Smooth muscle cell of the brain vasculature (primary cell): ENCODE results near the gene ACSF3.

Experiments
- DNase-seq: peaks from one replicate; pipeline ENCODE4 v3.0.0-alpha.2; 2012; ENCODE audit warnings: low read depth, low spot score

ACSF3 gene

DNA sequence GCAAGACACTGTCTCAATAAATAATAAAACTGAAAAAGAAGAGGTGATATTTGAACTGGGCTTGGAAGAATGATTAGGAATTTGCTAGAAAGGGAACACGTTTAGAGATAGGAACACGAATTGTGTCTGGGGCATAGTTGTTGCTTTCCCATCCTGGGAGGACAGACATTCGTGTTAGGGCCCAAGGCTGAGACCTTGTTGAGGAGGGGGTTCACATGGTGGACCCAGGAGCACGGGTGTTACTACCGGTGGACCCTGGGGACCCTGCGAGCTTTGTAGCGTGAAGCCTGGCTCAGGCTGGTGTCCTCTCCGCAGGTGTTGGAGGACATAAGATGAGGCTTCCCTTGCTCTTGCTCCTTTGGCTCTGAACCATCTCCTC is 1.2 kb downstream of the ACSF3 start:
- no peak for DNase-seq

DNA sequence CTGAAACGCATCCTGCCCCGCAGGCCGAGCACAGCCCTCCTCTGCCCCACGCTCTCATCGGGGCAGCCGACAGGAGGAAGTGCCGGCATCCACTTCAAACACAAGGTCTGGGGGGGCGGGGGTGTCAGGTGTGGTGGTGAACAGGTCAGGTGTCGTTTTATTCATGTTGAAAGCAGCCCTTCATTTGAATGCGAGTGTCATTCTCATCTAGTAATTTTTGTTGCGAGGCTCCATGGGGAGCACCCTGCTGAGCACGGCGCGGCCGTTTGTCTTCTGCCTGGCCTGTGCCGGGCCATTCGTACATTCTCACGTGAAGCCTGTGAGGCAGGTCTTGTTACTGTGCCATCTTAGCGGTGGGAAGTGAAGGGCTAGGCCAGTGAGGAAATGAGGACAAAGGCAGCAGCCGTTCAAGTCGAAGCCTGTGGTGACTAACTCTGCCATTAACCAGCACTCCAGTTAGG is 1.9 kb downstream of the ACSF3 start:
- no peak for DNase-seq

DNA sequence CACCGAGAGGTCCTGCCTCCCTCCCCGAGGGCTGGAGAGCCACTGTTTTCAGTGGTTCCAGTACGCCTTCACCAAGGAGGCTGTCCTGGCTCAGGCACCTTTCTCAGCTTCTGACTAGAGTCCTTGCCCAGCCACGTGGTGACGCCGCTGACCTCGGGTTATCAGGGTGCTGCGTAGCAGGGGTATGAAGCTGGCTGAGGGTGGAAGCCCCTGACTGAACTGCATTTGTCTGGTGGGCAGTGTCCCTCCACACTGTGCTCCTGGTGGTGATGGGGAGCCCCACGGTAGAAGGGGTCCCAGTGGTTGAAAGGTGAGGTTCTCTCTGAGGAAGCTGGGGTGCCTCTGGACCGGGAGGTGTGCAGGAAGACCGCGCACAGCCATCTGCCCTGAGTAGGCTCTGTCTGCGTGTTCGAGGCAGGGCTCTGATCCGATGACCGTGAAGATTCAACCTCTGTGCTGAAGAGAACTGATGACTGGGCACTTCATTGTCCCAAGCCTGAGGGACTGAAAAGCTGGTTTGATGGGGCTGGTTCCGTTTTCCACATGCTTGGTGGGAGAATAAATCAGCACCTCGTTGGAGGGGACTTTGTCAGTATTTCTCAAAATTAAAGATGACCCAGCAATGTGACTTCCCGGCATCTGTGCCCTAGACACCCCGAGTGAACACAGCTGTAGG is 2.5 kb downstream of the ACSF3 start:
- no peak for DNase-seq

DNA sequence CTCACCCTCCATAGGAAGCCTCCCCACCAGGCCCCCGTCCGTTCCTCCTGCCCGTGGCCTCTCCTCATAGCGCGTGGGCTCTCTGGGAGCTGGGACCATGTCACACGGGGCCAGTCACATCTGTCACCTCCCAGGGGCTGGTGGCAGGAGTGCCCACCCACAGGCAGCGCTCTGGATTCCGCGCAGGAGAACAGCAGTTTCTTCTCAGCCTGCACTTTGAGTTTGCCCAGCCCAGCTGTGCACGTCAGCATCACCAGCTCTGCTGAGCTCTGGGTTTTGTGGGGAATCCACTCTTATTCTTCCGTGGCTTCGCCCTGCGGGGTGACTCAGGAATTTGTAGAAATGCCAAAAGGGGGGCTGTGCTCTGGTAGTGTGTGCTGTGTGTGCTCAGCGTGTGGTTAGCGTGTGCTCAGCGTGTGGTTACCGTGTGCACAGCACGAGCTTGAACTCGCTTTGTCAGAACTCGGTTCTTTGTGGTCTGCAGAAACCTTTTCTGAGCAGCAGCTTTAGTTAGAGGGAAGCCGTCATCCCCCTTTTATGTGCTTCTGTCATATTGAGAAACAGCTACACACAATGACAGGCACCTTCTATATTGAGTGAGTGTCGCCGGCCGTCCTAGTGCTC is 3.2 kb downstream of the ACSF3 start:
- DNase-seq = no peak

DNA sequence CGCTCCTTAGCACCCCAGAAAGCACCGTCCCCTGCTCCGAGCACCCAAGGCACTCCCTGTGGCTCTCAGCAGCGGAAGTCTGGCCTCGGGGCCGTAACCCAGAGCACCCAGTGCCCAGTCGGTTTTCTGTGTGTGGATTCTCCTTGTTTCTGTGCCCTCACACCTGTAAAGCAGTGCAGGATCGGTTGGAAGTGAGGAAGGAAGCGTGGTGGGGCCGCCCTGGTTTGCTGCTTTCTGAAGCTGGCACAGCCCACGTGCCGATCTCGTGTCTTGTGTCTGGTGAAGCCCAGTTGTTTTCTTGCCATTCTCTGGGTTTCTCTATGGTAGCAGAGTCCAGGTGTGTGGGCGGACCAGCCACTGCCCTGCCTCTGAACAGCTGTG is 3.7 kb downstream of the ACSF3 start:
- no peak for DNase-seq

DNA sequence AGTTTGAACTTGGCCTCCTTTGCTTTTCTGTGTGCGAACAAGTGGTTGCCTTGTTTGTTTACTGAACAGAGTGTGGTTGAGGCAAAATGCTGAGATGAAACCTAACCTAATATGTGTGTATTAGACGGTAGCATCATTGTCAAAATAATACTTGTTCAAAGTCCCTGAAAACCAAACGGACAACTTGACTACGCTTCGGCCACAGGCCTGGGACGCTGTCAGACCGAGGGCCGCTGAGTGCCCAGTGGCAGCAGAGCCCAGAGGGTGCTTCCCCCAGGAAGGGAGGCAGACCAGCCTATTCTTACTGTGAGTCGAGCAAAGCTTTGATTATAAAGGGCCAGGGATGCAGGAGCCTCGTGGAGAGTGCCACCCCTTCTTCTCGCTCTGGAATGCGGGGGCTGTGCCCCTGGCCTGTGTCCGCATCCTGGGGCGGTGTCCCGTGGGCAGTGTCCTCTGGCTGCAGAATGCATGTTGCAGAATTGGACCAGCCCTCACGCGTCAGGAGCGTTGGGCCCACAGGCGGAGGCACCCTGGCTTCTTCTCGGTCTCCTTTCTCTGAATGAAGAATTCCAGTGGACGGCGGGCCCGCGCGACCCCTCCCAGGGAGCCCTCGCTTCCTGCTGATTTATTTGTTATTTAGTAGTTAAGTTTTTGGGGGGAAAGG is 5.2 kb downstream of the ACSF3 start:
- no peak for DNase-seq

DNA sequence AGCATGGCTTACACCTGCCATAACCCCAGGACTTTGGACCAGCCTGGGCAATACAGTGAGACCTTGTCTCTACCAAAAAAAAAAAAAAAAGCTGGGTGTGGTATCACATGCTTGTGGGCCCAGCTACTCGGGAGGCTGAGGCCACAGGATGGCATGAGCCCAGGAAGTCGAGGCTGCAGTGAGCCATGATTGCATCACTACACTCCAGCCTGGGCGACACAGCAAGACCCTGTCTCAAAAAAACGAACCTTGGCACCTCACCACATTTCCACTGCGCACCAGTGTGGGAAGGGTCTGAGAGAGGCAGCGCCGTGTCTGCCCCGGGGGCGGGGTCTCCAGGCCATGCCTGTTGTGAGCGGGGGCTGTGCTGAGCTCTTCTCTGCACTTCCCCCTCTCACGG is 6.3 kb downstream of the ACSF3 start:
- DNase-seq = no peak

DNA sequence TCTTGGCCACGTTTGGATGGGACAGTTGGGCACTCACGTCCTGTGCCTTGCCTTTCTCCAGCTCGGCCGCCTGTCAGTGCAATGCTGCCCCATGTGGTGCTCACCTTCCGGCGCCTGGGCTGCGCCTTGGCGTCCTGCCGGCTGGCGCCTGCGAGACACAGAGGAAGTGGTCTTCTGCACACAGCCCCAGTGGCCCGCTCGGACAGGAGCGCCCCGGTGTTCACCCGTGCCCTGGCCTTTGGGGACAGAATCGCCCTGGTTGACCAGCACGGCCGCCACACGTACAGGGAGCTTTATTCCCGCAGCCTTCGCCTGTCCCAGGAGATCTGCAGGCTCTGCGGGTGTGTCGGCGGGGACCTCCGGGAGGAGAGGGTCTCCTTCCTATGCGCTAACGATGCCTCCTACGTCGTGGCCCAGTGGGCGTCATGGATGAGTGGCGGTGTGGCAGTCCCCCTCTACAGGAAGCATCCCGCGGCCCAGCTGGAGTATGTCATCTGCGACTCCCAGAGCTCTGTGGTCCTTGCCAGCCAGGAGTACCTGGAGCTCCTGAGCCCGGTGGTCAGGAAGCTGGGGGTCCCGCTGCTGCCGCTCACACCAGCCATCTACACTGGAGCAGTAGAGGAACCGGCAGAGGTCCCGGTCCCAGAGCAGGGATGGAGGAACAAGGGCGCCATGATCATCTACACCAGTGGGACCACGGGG is 7.1 kb downstream of the ACSF3 start:
- DNase-seq = no peak

DNA sequence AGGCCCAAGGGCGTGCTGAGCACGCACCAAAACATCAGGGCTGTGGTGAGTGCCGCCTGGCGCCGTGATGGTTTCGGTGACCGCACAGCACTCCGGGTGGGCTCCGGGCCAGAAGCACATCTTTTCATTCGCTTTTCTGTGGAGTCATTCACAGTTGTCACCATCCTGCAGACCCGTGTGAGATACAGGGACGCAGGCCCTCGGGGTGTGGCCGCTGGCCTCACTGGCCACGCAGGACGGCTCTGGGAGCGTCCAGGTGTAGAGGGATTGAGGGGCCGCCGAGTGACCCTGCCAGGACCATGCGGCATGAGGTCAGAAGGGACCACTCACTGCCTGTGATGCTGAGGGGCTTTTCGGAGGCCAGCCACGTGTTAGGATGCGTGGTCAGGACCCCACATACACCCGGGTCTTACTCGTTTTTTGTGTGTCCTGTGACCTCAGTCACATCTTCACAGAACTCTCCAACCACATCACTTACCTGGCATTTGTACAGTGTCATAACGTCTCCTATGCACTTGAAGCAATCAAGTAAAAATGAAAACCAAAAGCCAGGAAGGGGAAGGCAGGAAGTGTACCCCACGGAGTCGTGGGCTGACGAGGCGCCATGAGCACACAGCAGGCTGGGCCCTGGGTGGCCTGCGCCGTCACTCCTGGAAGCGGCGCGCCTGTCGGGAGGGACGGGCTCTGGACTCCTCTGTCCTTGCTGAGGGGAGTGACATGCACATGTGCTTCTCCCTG is 7.8 kb downstream of the ACSF3 start:
- DNase-seq = no peak

DNA sequence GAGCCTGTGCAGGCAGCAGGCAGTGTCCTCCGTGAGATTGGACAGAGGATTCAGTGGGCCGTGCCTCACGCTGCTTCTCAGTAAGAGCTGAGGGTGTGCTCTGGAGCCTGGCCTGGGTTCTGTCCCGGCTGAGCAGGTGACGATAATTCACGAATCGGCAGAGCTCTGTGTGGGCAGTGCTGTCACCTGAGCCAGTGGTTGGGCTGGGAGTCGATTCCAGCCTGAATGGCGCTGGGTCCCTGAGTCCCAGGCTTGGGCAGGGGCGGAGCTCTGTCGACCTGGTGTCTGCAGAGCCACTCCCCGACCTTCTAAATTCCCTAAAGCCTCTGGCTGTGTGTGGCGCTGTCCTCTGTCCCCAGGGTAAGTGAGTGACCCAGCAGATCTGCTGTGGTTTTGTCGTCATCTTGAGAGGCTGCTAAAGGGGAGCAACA is 8.4 kb downstream of the ACSF3 start:
- DNase-seq = no peak

DNA sequence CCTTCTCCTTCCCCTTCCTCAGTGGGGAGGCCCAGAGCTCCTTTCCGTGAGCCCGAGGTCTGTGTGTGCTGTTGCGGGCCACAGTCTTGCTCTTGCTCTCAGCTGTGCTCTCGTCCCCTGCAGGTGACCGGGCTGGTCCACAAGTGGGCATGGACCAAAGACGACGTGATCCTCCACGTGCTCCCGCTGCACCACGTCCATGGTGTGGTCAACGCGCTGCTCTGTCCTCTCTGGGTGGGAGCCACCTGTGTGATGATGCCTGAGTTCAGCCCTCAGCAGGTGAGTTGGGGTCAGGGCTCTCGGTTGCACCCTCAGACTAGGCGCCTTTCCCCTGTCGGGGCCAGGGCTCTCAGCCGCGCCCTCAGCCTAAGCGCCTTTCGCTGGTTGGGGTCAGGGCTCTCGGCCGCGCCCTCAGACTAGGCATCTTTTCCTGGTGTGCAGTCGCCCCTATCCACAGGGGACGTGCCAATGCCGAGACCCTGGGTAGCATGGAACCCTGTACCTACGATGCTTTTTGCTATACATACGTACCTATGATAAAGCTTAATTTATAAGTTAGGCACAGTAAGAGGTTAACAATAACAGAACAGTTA is 8.9 kb downstream of the ACSF3 start:
- DNase-seq = no peak

DNA sequence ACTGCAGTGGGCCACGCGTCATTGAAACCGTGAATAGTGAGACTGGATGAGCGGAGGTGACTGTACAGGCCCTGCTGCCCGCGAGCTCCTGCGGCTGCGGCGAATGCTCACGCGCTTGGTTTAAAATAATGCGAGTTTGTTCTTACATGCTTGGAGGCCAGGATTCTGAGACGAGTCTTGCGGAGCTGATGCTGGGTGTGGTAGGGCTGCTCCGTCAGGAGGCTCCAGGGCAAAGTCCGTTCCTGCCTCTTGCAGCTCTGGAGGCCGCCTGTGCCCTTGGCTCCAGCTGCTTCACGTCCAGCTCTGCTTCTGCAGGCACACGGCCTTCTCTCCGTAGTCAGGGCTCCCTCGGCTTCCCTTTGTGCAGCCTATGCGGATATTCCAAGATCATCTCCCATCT is 9.5 kb downstream of the ACSF3 start:
- no peak for DNase-seq

DNA sequence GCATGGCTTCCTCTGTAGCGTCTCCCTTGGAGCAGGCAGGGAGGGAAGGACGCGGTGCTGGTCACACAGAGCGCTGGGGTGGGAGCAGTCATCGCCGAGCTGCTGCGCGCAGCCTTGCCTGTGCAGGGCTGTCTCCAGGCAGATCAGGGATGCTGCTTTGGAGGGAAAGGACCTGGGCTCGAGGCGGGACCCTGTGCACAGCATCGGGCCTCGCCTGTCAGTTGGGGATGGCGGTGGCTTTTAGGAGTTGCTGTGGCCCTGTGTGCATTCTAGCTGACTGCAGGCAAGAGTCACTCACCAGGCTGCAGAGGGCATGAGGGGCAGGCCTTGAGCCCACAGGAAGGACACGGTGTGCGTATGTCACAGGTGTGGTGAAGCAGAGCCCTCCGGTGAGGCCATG is 10.1 kb downstream of the ACSF3 start:
- DNase-seq = no peak

DNA sequence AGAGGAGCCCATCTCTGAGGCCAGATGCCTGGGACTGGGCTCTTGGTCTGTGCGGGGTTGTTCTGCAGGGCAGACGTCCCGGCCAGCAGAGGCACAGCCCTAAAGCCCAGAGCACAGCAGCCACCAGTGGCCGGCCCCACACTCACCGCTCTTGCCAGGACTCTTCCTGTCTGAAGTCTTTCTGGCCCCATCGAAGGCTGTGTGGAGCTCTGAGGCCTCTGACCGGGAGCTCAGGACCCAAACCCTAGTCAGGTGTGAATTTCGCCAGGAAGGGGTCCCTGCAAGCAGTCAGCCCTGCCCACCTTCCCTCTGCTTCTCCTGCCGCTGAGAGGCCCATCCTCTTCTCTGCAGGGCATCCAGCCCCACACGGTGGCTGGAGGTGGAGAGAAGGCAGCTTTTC is 10.7 kb downstream of the ACSF3 start:
- DNase-seq = no peak

DNA sequence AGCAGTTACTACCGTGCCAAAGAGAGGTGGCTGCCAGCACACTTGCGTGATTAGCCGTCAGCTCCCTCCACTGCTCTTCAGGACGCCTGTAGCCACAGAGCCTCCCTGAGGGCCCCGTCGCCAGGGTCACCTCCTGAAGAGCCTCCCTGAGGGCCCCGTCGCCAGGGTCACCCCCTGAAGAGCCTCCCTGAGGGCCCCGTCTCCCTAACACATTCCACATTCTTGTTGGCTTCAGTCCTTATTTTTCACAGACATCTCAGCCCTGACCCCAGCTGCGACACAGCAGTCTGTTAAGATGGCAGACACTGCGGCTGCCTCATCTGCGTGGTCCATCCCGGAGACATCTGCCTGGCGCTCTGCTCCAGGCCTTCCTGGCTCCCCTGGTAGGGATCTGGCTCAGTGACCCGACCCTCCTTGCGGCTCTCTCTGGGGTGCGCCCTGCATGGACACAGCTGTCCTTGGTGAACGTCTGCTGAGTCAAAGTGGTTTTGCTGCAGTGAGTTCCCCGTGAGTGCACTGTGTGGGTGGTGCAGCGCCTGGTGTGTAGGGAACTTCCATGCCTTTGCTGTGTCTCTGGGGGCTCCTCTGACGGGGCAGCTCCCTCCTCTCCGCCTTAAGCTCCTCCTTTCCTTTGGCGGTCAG is 11.4 kb downstream of the ACSF3 start:
- no peak for DNase-seq

DNA sequence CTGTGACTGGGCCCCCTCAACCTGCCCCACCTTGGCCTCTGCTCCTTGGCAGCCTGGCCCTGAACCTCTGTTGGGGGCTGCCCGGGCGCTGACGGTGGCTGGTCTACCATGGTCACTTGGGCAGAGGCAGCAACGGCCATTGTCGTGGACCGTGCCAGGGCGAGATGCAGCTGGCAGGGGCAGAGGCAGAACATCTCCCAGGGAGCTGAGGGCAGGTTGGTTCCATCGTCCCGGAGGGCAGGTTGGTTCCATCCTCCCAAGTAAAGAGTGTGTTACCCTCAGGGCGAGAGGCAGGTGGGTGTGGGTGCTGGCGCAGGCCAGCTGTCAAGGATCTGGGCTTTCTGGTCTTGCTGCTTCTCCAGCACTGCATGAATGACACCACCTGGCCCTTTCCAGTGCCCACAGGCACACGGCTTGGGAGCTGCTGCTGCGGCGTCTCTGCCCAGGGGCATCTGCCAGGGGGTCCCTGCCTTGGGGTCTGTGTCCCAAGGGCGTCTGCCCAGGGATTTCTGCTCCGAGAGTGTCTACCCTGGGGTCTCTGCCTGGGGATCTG is 12.0 kb downstream of the ACSF3 start:
- DNase-seq = no peak

DNA sequence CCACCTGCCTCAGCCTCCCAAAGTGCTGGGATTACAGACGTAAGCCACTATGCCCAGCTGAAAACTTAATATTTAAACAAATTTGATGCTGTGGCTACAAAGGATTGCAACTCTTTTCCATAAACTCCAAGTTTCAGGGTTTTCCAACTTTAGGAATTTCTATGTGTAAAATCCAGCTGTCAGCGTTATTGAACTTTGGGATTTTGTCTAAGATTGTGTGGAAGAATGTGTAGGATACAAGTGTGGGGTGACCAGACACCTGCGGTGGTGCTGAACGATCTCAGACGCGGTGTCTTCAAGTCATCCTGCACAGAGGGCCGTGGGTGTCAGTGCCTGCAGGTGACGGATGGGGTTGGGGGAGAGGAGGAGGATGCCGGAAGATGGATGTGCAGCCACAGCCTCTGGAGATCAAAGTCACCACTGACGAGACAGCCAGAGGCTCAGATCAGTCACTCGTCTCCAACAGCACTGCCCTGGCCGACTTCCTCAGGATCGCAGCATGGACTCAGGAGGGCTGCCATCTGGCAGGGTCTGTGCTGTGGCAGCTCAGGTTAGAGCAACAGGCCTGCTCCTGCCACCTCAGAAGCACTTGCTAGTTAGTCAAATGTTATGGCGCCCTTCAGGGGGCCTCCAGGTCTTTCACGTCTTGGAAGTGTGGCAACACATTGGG is 13.0 kb downstream of the ACSF3 start:
- DNase-seq = no peak

DNA sequence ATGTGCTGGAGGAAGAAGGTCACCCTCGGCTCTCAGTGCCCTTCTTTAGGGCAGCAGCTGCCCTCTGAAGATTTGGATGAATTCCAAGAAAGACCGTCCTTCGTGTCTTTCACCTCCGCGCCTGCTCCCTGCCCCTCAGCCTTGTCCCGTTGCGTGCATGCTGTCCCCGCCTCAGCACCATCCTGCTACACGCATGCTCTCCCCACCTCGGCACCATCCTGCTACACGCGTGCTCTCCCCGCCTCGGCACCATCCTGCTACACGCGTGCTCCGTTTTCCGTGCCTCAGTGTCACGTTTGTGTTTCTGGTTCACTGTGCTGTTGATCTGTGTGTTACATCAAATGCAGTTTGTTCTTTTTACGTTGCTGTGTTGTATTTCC is 13.5 kb downstream of the ACSF3 start:
- no peak for DNase-seq

DNA sequence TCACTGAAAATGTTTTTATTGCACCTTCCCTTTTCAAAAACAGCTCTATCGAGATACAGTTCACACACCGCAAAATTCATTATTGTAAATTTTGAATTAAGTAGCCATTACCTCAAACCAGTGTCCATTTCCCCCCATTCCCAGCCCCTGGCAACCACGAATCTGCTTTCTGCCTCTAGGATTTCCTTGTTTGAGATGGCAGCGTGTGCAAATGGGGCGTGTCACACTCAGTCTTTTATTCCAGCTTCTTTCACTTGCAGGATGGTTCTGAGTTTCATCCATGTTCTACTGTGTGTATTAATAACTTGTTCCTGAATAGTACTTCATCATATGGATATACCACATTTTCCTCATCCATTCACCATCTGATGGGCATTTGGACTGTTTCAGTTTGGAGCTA is 14.8 kb downstream of the ACSF3 start:
- no peak for DNase-seq

DNA sequence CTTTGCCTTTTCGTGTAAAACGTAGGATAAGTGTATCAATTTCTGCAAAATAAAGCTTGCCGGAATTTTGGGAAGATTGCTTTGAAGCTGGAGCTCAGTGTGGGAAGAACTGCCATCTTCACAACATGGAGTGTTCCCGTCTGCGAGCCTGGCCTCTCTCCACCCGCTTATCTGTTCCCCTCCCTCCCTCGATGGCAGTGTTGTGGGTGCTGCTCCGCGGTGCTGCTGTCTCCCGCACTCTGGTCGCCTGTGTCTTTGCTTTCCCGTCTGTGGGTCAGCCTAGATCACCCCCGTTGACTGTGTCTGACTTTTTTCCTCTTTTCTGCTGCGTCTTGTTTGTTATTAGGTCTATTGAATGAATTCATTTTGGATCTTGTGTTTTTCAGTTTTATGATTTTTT is 17.0 kb downstream of the ACSF3 start:
- DNase-seq = no peak
